BJ (cell line): ENCODE measurements around the gene RAB3IP. TPM values are rescaled to one million over a fixed set of nuclear protein-coding genes. Genes with fewer than 3 reads are reported as not detected.

Experiments used
- CTCF ChIA-PET: fragments of 350-600 bp; formaldehyde crosslinking; extraction: SDS; loops from one replicate; lab custom pipeline; 2021; ENCODE audit warnings: antibody characterized with exemption, inconsistent platforms; lab: Yijun Ruan, JAX
- POLR2A ChIA-PET: fragments of 300-600 bp; sonication (Branson Sonifier 250); formaldehyde crosslinking; extraction: SDS; loops from one replicate; lab custom pipeline; 2021; ENCODE audit warnings: antibody characterized with exemption; lab: Charles Lee
- DNase-seq: peaks from one replicate; pipeline ENCODE4 v3.0.0-alpha.2; 2011; ENCODE audit warnings: low read depth
- H3K27me3 ChIP-seq: 2 replicates; pipeline ENCODE4 v1.6.0; 2011; ENCODE audit warnings: low read length; ENCODE audit not compliant: control insufficient read depth, insufficient read depth
- H3K36me3 ChIP-seq: 2 replicates; pipeline ENCODE4 v1.5.1; 2011; ENCODE audit warnings: low read length; ENCODE audit not compliant: control insufficient read depth, insufficient read depth
- H3K4me3 ChIP-seq: 2 replicates; pipeline ENCODE4 v1.5.1; 2011; ENCODE audit warnings: low read depth, mild to moderate bottlenecking, control low read depth, low read length
- polyA plus RNA-seq: library from polyadenylated mRNA; depleted of rRNA; stranded (reverse); fragments of >200 nt; gene quantifications from 2 replicates; pipeline ENCODE4 v1.2.3, GENCODE V29; 2011
- TF ChIP-seq, protein P1 (sequence below): IDR thresholded peaks from 2 replicates; pipeline ENCODE4 v1.5.1; 2011; ENCODE audit warnings: low read depth, mild to moderate bottlenecking, control low read depth, inconsistent platforms, low read length, moderate library complexity; ENCODE audit not compliant: insufficient read depth

RAB3IP gene
- polyA plus RNA-seq, 1 experiment = 2.1 TPM

DNA sequence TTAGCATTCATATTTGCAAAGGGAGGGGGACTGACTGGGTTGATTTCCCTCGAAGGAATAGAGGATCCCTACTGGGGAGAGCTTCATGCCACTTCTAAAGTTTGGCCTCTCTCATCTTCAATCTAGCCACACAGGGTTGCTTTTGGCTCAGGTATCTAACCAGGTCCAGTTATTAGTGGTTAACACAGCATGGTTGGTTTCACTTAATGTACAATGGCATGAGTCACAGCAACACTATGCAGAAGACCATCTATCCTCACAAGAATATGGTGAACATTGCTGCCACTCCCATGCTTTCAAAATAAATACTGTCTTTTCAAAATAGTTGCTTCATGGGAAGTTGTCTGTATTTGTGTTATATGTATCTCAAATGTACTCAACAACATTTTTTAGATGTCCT is 6.6 kb upstream of the RAB3IP start:
- POLR2A ChIA-PET = no interaction called here
- Histone ChIP-seq H3K4me3 (no peak overlapping the region), H3K36me3 (no peaks in the 10 kb centered on the region), H3K27me3 (no peaks in the 10 kb centered on the region)
- TF ChIP-seq, protein P1, sequence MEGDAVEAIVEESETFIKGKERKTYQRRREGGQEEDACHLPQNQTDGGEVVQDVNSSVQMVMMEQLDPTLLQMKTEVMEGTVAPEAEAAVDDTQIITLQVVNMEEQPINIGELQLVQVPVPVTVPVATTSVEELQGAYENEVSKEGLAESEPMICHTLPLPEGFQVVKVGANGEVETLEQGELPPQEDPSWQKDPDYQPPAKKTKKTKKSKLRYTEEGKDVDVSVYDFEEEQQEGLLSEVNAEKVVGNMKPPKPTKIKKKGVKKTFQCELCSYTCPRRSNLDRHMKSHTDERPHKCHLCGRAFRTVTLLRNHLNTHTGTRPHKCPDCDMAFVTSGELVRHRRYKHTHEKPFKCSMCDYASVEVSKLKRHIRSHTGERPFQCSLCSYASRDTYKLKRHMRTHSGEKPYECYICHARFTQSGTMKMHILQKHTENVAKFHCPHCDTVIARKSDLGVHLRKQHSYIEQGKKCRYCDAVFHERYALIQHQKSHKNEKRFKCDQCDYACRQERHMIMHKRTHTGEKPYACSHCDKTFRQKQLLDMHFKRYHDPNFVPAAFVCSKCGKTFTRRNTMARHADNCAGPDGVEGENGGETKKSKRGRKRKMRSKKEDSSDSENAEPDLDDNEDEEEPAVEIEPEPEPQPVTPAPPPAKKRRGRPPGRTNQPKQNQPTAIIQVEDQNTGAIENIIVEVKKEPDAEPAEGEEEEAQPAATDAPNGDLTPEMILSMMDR = no peak
- CTCF ChIA-PET = no interaction called here
- DNase-seq = no peak

GRCh38 chr12:69733638-69734037 is 5.0 kb upstream of the RAB3IP start:
- CTCF ChIA-PET = no interaction called here
- no peak for DNase-seq
- Histone ChIP-seq H3K4me3 (no peak overlapping the region), H3K36me3 (no peaks in the 10 kb centered on the region), H3K27me3 (no peaks in the 10 kb centered on the region)
- POLR2A ChIA-PET = no interaction called here
- TF ChIP-seq, protein P1 = no peak

DNA sequence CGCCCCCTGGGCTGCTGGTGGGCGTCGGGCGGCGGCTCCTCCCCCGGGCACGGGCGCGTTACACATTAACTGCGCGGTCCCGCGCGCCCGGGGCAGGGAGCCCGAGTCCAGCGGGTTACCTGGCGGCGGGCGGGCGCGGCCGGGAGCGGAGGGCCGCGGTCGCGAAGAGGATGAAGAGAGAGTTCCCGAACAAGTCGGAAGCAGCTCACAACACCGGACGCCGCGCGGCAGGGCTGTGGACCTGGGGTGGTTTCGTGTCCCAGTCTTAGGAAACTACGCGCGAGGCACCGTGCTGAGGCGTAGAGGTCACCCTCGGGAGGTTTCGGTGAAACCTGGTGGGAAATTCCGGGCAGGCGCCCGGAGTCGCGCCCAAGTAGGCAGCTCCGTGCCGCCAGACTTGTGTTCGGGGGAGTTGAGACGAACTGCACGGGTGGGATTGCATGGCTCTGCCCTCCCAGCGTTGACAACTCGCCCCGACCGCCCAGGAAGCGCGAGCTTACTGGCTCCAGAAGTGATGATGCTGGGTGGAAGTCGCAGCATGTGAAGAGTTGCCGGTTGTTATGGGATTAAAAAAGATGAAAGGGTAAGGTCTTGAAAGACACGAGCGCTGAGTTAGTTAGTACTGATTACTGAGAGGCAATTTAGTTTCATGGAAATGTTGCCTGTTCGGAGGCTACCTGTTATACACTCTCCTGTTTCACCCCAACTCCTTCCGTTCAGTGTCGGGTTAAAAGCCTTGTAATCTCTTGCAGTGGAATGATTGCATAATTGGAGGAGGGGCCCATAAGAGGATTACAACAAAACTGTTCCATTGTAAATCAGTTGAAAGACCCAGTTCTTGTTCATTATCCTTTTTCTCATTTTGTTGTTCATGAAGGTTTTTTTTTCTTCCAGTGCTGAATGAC is 879 bp downstream of the RAB3IP start:
- POLR2A ChIA-PET = no interaction called here

DNA sequence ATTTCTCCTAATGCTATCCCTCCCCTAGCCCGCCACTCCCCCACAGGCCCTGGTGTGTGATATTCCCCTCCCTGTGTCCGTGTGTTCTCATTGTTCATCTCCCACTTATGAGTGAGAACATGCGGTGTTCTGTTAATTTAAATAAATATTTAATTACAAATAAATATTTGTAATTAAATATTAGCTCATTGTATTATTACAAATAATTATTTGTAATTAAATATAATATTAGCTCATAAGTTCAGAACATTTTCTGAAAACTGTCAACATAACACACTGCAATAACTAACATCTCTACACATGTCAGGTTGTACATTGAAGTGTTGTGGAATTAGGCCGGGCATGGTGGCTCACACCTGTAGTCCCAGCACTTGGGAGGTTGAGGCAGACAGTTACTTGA is 5.4 kb downstream of the RAB3IP start:
- ChIA-PET CTCF (no interaction called here), POLR2A (no interaction called here)
- TF ChIP-seq, protein P1 = no peak
- Histone ChIP-seq H3K4me3 (no peak overlapping the region), H3K27me3 (peaks cover 9% of the 10 kb centered on the region), H3K36me3 (no peaks in the 10 kb centered on the region)
- DNase-seq = no peak

More for the DNA sequence above, 879 bp downstream of the RAB3IP start:
- TF ChIP-seq, protein P1 = no peak
- no peaks in the 10 kb centered on the region for H3K36me3 ChIP-seq
- CTCF ChIA-PET = no interaction called here
- no peak for DNase-seq
- peaks cover 9% of the 10 kb centered on the region for H3K27me3 ChIP-seq
- H3K4me3 ChIP-seq = peak overlapping the region; percentile 64

GRCh38 chr12:69751476-69751875 is 12.8 kb downstream of the RAB3IP start:
- POLR2A ChIA-PET = no interaction called here
- TF ChIP-seq, protein P1 = no peak

More at GRCh38 chr12:69751476-69751875, 12.8 kb downstream of the RAB3IP start:
- CTCF ChIA-PET = no interaction called here
- no peak for DNase-seq
- no peak overlapping the region for H3K4me3 ChIP-seq
- no peaks in the 10 kb centered on the region for H3K27me3 ChIP-seq
- no peaks in the 10 kb centered on the region for H3K36me3 ChIP-seq
